ENCODE results near the gene TPP2.

DNA sequence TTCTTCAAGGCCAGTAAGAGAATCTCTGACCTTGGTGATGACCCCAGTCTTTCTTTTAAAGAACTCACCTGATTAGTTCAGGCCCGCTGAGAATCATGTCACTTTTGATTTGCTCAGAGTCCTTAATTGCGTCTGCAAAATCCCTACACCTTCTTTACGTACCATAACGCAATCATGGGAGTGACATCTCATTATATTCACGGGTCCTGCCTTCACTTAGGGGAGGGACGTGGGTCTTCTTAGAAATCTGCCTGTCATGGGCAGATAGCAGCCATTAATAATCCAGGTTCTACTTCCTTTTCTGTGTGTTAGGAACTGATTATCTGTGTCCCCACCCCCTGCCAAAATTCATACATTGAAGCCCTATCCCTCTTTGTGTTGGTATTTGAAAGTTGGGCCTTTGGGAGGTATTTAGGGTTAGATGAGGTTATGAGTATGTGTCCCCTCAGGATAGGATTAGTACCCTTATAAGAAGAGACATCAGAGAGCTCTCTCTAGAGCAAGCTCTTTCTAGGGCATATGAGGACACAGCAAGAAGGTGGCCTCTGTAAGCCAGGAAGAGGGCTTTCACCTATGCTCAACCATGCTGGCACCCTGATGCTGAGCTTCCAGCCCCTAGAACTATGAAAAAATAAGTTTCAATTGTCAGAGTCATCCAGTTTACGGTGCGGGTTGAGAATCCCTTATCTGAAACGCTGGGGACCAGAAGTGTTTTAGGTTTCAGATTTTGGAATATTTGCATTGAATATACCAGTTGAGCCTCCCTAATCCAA, 9.9 kb downstream of the TPP2 start:
- TF ChIP-seq, protein P1, sequence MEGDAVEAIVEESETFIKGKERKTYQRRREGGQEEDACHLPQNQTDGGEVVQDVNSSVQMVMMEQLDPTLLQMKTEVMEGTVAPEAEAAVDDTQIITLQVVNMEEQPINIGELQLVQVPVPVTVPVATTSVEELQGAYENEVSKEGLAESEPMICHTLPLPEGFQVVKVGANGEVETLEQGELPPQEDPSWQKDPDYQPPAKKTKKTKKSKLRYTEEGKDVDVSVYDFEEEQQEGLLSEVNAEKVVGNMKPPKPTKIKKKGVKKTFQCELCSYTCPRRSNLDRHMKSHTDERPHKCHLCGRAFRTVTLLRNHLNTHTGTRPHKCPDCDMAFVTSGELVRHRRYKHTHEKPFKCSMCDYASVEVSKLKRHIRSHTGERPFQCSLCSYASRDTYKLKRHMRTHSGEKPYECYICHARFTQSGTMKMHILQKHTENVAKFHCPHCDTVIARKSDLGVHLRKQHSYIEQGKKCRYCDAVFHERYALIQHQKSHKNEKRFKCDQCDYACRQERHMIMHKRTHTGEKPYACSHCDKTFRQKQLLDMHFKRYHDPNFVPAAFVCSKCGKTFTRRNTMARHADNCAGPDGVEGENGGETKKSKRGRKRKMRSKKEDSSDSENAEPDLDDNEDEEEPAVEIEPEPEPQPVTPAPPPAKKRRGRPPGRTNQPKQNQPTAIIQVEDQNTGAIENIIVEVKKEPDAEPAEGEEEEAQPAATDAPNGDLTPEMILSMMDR (IDR thresholded peaks at IDR 0.05): no peak
- TF ChIP-seq POLR2A (IDR thresholded peaks at IDR 0.05): no peak

Data from thyroid gland (tissue), 4 donors.